NCI-H2107 treated with DMSO at 0.1 percent for 48 hours (cell line): ENCODE results near the gene TAF1D.
"Not testable (repeated sequence)": the region's sequence is repeated elsewhere in the genome, so short reads cannot be mapped to it uniquely, and the experiment has no call there.

ENCODE experiments used
- DNase-seq: peaks from one replicate; lab custom pipeline; 2025; ENCODE audit not compliant: unreplicated experiment; lab: John Stamatoyannopoulos, UW

Gene TAF1D

GRCh38 chr11:93751001-93751400 is 9.7 kb upstream of the TAF1D start:
- DNase-seq = no peak

- no peak for DNase-seq
These were observed 5.8 kb upstream of the TAF1D start for GRCh38 chr11:93747122-93747521.

- no peak for DNase-seq
These were observed 4.8 kb upstream of the TAF1D start for GRCh38 chr11:93746101-93746500.

GRCh38 chr11:93745005-93745755 is 3.9 kb upstream of the TAF1D start:
- not testable (repeated sequence) for DNase-seq

GRCh38 chr11:93744669-93745004 is 3.3 kb upstream of the TAF1D start:
- no peak for DNase-seq

- DNase-seq = no peak
These were observed 2.0 kb upstream of the TAF1D start for GRCh38 chr11:93743291-93743690.

GRCh38 chr11:93741882-93742226 is 559 bp upstream of the TAF1D start:
- no peak for DNase-seq

- DNase-seq = no peak
These were observed 583 bp downstream of the TAF1D start for GRCh38 chr11:93740730-93741093.

- no peak for DNase-seq
These were observed 1.1 kb downstream of the TAF1D start for GRCh38 chr11:93740031-93740729.

- DNase-seq = no peak
These were observed 2.6 kb downstream of the TAF1D start for GRCh38 chr11:93738647-93739081.

GRCh38 chr11:93737904-93738612 is 3.2 kb downstream of the TAF1D start:
- no peak for DNase-seq

- no peak for DNase-seq
These were observed 5.2 kb downstream of the TAF1D start for GRCh38 chr11:93736129-93736528.

GRCh38 chr11:93735627-93736026 is 5.7 kb downstream of the TAF1D start:
- peak; percentile 29 for DNase-seq

GRCh38 chr11:93734427-93735222 is 6.7 kb downstream of the TAF1D start:
- DNase-seq = no peak

GRCh38 chr11:93733474-93733873 is 7.8 kb downstream of the TAF1D start:
- no peak for DNase-seq

GRCh38 chr11:93732237-93732892 is 8.9 kb downstream of the TAF1D start:
- DNase-seq = no peak

- DNase-seq = no peak
These were observed 10.9 kb downstream of the TAF1D start for GRCh38 chr11:93730108-93731107.

- no peak for DNase-seq
These were observed 12.1 kb downstream of the TAF1D start for GRCh38 chr11:93729129-93729616.

GRCh38 chr11:93728792-93729128 is 12.5 kb downstream of the TAF1D start:
- DNase-seq = no peak
